ENCODE results near the gene CMTM6.
A peak's percentile ranks its signal among the peaks of the same experiment; 100 is the strongest.
"Not testable (repeated sequence)": the region's sequence is repeated elsewhere in the genome, so short reads cannot be mapped to it uniquely, and the experiment has no call there.

The CMTM6 gene

GRCh38 chr3:32466808-32467207 is 35.8 kb downstream of the CMTM6 start:
- DNase-seq (ENCODE audit: low read depth), result not testable (repeated sequence)

- not testable (repeated sequence) for DNase-seq (ENCODE audit: low read depth)
Observed at GRCh38 chr3:32464726-32465125, 37.9 kb downstream of the CMTM6 start.

- DNase-seq (ENCODE audit: low read depth), result not testable (repeated sequence)
Observed at GRCh38 chr3:32463415-32463814, 39.2 kb downstream of the CMTM6 start.

- not testable (repeated sequence) for DNase-seq (ENCODE audit: low read depth)
Observed at GRCh38 chr3:32462191-32462986, 40.3 kb downstream of the CMTM6 start.

- not testable (repeated sequence) for DNase-seq (ENCODE audit: low read depth)
Observed at GRCh38 chr3:32460817-32461496, 41.7 kb downstream of the CMTM6 start.

- no peak for DNase-seq (ENCODE audit: low read depth)
Observed at GRCh38 chr3:32460031-32460749, 42.5 kb downstream of the CMTM6 start.

- no peak for DNase-seq (ENCODE audit: low read depth)
Observed at GRCh38 chr3:32459450-32459849, 43.2 kb downstream of the CMTM6 start.

GRCh38 chr3:32457971-32458471 is 44.6 kb downstream of the CMTM6 start:
- no peak for DNase-seq (ENCODE audit: low read depth)

- no peak for DNase-seq (ENCODE audit: low read depth)
Observed at GRCh38 chr3:32456429-32457130, 46.1 kb downstream of the CMTM6 start.

- no peak for DNase-seq (ENCODE audit: low read depth)
Observed at GRCh38 chr3:32455609-32456428, 46.8 kb downstream of the CMTM6 start.

GRCh38 chr3:32454731-32455608 is 47.7 kb downstream of the CMTM6 start:
- no peak for DNase-seq (ENCODE audit: low read depth)

- DNase-seq (ENCODE audit: low read depth), result no peak
Observed at GRCh38 chr3:32454111-32454510, 48.5 kb downstream of the CMTM6 start.

- peak; percentile 40 for DNase-seq (ENCODE audit: low read depth)
Observed at GRCh38 chr3:32453346-32453745, 49.3 kb downstream of the CMTM6 start.

- no peak for DNase-seq (ENCODE audit: low read depth)
Observed at GRCh38 chr3:32452009-32452408, 50.6 kb downstream of the CMTM6 start.

GRCh38 chr3:32450992-32451659 is 51.5 kb downstream of the CMTM6 start:
- no peak for DNase-seq (ENCODE audit: low read depth)

- no peak for DNase-seq (ENCODE audit: low read depth)
Observed at GRCh38 chr3:32450426-32450825, 52.2 kb downstream of the CMTM6 start.

- DNase-seq (ENCODE audit: low read depth), result no peak
Observed at GRCh38 chr3:32449691-32450090, 53.0 kb downstream of the CMTM6 start.

- no peak for DNase-seq (ENCODE audit: low read depth)
Observed at GRCh38 chr3:32448686-32449474, 53.8 kb downstream of the CMTM6 start.
